NCI-H1092 treated with DMSO at 0.1 percent for 48 hours (cell line): ENCODE results near the gene PTPA.

Experiments used
- DNase-seq: peaks from one replicate; lab custom pipeline; 2025; lab: John Stamatoyannopoulos, UW

The PTPA gene

DNA sequence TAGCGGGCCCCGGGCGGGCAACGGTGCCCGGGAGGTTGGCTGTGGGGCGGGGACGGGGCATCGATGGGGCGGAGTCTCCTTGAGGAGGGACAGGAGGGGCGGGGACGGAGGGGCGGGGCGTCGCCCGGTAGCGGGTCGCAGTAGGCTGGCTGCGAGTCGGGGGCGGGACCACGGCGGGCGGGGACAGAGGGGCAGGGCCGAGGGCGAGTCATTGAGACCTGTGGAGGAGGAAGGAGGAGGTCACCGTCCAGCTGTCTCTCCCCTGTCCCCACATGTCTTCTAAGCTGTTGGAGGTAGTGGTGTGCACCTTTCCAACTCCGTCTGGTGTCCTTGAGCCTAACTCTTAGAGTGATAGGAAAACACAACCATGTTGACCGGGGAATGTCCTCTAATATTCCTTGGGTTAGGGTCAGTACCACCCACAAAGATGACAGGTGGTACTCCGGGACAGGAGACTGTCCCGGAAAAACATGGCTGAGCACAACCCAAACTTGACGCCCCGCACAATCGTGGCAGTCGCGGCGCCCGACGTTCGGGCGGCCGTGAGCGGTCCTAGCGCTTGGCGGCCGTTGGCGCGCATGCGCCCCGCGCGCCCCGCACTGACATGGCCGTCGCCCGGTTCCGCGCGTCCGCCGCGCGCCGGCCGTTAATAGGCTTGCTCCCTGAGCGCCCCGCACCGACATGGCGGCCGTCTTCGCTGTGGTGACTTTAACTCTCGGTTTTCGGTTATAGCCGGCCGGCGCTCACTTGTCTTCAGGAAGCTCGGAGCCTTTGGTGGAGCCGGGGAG is at the start of gene PTPA, which contains the start of gene CRAT:
Gene PTPA (plus strand): TSS at position 676 of the 788 bp plus-strand sequence. CDS start 186 bp downstream, outside the sequence.
Gene CRAT (minus strand): TSS at position 54 of the 788 bp plus-strand sequence. CDS start 284 bp downstream, outside the sequence.
- DNase-seq = peak; percentile 87

DNA sequence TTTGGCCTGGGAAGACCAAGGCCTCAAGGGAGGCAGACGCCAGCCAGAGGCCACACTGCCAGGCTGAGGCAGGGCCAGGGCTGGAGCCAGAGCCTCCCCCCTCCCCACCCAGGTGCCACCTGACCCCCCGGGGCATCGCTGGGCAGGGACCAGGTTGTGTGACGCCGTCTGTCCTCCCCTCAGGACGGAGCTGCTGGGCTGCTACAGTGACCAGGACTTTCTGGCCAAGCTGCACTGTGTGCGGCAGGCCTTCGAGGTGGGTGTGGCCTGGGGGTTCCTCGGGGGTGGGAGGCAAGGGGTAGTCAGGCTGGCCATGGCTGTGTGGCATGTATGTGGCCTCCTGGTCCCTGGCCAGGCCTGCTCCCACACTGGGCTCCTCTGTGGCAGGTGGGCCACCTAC is 48.2 kb upstream of the PTPA start:
- no peak for DNase-seq

DNA sequence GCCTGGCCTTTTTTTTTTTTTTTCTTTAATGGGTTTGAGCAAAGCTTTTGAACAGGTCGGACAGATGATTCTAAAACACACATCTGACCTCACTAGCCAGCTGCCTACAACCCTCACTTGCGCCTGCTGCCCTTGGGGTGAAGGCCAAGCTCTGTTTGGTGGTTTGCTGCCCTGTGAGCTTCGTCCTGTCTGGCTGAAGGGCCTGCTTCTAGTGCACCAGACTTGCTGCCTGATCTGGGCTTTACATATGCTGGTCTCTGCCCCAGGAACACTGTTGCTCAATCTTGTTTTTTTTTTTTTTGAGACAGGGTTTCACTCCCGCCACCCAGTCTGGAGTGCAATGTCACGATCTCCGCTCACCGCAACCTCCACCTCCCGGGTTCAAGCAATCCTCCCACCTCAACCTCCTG is 46.7 kb upstream of the PTPA start:
- no peak for DNase-seq

DNA sequence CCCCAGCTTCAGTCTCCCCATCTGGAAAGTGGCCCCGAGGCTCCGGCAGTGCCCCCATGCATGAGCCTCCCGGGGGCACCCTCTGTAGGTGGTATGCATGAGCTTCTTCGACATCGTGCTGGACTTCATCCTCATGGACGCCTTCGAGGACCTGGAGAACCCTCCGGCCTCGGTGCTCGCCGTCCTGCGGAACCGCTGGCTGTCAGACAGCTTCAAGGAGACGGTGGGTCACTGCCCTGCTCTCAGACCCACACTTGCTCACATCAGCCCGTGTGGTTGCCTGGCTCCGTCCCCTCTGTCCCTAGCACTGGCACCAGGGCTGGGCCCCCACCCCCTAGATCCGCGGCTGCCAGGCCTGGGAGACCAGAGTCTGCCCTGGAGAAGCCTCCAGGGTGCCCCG is 43.1 kb upstream of the PTPA start:
- no peak for DNase-seq

DNA sequence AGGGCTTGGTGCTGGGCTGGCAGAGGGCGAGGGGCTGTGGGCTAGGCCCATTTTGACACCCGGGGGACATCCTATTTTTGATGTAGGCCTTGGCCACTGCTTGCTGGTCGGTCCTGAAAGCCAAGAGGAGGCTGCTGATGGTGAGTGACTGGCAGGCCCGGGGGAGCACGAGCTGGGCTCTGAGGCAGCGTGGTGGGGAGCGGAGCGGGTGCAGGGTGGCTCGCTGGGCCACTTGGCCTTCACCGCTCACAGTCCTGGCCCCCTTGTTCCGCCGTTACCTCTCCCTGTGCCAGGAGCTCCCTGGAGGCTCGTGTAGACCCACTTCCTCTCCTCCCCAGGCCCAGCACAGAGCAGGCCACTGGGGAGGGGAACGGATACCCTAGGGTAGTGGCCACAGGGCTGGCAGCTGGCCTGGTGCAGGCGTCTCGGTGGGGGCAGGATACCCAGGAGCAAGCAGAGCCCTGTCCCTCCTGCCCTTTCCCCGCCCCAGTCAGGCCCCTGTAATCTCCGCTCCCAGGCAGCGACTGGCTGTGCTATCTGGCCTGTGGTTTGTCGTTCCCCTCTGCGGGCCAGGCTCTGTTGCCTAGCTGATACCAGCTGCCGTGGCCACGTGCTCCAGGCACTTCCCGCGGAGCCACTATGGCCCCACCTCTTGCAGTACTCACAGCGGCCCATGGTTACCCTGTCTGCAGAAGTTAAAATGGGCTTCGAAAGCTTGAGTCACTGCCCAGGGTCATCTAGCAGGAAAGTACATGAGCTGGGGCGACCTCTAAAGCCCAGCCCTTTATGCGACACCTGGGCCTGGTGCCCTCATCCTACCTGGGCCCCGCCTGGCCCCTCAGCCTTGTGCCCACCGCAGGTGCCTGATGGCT is 42.0 kb upstream of the PTPA start:
- no peak for DNase-seq

DNA sequence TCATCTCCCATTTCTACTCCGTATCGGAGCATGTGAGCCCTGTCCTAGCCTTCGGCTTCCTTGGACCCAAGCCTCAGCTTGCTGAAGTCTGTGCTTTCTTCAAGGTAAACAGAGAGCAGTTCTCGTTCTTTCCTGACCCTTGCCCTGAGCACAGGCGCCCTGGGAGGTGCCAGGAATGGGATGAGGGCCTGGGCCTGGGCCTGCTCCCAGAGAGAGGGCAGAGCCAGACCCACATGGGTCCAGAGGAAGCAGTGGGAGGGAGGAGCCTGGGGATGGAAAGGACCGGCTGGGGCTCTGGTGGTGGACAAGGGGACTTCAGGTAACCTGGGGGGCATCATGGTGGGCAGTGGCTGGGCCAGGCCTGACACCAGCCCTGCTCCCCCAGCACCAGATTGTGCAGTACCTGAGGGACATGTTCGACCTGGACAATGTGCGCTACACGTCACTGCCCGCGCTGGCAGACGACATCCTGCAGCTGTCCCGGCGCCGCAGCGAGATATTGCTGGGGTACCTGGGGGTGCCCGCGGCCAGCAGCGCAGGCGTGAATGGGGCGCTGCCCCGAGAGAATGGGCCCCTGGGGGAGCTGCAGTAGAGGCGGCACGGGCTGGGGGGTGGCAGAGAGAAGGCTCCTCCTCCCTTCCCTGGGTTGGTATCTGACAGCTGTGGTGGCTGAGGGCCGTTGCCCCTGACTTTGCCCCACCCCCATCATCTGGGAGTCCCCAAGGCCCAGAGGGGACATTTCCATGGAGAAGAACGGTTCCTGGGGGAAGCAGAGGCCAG is 41.2 kb upstream of the PTPA start:
- no peak for DNase-seq

DNA sequence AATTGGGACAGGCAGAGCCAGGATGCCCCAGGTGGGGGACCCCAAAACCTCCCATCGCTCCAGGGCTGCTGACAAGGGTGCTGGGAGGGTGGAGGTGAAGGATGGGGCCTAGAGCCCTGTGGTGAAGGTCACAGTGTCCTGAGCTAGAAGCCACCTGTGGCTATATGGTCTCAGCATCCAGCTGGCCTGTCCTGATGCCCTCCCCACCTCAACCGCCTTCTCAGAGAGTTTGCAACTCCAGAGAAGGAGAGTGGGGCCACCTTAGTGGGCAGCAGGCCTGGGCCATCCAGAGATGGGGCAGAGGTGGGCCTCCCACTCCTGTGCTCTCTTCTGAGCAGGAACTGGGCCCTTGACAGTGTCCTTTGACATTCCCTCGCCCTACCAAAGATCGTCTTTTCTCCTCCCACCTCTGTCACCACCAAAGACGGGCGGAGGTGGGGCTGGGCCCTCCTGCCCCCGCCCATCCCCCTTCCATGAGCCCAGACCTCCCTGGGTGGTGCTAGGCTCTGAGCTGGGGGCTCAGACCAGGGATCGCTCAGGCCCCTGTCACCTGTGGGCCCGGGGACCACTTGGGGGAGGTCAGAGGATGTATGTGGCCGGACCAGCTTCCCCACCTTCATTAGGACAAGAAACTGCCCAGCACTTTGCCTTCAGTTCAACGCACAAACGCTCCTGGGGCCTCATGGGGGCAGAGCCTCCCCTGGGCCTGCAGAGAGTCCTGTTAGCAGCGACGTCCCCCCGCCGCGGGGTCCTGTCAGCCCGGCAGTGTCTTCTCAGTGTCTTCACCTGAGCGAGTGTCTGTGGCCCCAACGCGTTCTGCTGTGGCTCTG is 40.3 kb upstream of the PTPA start:
- no peak for DNase-seq

DNA sequence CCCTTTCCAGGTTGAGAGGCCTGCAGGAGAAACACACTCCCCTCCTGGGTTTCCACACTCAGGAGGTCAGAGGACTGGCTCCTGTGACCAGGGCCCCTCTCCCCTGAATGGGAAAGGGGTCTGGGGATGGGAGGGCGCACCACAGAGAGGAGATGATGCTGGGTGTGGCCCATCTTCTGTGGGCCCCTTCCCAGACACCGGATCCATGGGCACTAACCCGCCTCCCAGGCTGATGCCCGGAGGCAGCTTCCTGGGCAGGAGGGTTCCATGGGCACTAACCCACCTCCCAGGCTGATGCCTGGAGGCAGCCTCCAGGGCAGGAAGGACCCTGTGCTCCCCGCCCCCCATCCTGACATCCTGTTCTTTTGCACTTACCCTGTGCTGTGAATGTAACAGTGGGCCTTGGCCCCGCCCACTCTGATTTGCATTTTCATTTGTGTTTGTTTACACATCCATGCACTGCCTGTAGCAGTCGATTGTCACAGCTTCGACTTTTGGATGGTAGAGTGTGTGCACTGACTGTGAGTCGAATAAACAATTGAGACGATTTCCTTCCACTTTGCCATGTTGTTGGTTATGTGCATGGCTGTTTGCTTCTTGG is 39.6 kb upstream of the PTPA start:
- DNase-seq = no peak

DNA sequence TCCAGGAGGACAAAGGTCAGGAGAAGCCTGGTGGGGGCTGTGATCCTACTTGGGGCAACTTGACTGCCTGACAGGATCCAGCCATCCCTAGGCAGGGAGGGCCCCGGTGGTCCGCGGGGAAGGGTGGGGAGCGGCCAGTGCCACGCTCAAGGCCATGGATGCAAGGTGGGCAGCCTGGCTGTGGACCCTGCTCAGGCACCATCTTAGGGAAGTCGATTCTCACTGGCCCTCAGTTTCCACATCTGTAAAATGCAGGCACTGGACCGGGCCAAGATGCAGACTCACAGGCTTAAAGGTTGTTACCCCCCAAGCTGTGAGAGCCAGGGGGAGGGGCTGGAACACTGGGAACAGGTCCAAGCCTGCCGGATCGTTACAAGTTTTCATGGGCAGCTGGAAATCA is 39.0 kb upstream of the PTPA start:
- DNase-seq = no peak

DNA sequence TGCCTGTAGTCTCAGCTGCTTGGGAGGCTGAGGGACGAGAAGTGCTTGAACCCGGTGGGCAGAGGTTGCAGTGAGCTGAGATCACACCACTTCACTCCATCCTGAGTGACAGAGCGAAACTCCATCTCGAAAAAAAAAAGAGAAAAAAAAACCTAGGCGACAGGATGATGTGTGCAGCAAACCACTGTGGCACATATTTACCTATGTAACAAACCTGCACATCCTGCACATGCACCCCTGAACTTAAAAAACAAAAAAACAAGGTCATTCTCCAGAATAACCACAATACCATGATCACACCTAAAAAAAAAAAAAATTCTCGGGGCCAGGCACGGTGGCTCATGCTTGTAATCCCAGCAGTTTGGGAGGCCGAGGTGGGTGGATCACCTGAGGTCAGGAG is 37.8 kb upstream of the PTPA start:
- no peak for DNase-seq

DNA sequence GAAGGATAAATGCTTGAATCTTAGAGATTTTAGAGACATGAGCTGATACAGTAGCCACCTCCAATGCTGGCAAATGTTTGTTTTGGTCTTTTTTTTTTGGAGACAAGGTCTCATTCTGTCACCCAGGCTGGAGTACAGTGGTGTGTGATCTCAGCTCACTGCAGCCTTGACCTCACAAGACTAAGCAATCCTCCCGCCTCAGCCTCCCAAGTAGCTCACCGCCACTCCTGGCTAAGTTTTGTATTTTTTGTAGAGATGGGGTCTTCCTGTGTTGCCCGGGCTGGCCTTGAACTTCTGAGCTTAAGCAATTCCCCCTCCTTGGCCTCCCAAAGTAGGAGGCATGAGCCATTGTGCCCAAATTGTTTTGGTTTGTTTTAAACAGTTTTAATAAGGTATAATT is 37.1 kb upstream of the PTPA start:
- DNase-seq = no peak

DNA sequence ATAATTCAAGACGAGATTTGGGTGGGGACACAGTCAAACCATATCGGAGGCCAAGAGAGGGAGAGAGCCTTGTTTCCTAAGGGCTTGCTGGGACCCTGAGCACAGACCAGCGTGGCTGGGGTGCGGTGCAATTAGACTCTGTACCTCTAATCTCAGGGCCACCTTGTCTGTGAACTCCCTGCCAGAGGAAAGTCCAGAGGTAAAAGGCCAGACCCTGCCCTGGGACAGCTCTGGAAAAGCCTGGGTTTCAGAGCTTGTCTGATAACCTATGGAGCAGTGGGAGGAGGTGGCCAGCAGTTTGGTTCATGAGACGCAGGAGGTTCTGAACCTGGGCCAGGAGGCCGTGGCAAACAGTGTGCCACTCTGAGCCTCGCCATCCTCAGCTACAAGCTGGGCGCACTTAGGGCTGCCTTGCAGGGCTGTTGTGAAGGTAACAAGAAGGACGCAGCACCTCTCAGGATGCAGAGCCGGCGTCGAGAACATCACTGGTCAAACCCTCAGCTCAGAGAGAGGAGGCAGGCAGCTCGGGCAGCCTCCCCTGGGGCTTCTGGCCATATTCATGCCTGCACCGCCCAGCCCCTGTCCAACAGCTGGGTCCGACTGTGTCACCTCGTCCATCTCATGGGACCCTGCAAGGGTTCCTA is 35.1 kb upstream of the PTPA start:
- DNase-seq = no peak

DNA sequence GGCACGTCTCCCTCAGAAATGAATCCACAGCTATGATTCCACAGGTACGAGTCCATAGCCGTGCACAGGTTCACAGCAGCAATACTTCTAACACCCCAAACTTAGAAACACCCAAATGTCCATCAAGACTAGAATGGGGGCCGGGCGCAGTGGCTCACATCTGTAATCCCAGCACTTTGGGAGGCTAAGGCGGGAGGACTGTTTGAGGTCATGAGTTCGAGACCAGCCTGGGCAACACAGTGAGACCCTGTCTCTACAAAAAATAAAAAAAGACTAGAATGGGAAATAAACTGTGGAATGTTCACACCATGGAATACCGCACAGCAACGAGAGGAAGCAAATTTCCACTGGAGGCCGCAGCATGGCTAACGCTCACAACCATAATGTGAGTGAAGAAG is 34.6 kb upstream of the PTPA start:
- DNase-seq = no peak

DNA sequence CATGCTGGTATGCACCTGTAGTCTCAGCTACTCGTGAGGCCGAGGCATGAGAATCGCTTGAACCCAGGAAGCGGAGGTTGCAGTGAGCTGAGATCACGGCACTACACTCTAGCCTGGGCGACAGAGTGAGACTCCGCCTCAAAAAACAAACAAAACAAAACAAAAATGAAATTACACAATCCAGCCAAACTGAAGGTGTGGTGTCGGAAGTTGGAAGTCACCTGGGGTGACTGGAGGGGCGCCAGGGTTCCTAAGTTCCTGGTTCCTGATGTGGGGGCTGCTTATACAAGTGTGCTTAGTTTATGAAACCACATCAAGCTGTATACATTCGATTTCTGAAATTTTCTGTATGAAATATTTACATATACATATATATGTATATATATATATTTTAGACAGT is 34.0 kb upstream of the PTPA start:
- DNase-seq = no peak

DNA sequence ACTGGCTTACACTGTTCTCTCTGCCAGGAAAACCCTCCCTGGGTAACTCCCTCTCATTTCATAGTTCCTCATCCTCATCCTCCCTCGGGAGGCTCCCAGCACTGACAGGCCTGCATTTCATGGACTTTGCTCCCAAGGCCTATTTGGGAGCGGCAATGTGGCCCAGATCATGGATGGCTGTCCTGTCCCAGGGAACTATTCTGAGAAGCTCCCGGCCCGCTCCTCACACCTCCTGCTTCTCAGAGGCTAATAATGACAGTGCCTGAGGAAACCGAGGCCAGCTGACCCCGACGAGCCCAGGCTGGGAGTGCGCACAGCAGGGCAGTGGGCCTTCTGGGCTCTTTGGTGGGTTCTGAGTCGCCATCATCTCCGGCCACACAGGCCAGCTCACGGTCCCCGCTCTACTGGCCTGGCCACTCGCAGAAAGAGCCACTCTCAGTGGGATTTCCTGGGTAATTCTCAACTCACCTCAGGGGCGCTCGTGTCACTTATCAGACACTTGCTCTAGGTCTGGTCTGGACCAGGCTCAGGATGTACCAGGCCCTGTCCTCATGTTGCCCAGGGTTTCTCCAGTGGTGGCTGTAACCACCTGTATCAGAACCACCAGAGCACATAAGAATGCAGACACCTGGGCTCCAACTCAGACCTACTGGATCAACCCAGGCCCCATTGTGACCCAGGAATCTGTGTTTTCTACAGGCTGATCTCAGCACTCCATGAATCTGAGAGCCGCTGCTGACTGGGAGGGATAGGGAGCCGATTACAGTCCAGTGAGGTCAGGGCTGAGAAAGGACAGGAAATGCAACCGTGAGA is 32.3 kb upstream of the PTPA start:
- no peak for DNase-seq

DNA sequence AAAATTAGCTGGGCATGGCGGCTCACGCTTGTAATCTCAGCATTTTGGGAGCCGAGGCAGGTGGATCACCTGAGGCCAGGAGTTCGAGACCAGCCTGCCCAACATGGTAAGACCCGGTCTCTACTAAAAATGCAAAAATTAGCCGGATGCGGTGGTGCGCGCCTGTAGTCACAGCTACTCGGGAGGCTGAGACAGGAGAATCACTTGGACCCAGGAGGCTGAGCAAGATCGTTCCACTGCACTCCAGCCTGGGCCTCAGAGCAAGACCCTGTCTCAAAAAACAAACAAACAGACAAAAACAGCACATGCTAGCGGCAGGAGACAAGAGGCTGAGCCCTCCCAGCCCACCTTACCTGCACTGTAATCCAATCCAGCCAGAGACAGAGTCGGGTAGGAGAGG is 31.4 kb upstream of the PTPA start:
- DNase-seq = no peak

DNA sequence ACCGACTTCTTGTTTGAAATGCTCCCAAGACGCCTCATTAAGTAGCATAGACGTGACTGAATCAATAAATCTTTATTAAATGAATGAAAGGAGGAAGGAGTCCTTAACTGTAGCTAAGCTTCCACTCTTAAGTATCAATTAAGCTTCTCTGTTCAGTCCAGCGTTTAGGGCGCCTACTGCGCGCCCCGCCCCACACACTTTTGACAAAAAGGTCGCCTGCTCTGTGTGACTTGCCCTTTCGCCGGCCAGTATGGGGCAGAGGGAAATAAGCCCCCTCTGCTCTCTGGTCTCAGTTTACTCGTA is 31.0 kb upstream of the PTPA start:
- no peak for DNase-seq

DNA sequence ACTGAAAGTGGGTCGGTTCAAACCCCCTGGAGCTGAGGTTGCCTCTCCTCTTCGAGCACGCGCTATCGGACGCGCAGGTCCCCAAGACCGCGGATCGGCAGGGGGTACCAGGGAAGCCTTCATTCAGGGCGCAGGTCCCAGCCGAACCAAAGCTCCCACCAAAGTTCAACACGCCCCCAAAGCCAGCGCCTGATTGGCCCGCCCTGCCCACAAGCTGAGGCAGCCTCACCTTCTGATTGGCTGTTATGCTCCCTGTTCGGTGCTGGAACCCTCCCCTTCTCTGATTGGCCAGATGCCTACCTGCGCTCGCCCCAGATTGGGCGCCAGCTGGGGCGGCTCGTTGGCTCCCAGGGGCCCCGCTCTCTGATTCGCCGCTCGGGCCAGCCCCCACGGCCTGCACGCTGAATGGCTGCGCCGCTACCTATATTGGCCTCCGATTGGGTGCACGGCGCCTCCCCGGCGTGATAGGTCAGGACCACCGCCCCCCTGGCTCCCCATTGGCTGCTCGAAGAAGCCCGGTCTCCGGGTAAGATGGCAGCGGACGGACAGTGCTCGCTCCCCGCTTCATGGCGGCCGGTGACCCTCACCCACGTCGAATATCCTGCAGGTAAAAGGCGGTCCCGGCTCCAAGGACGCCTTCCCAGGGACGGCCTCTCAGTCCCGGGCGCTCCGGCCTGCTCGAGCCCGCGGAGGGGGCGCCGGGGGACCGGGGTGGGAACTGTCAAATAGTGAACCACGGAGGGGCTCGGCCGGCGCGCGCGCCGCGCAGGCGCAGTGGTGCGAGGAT is 30.4 kb upstream of the PTPA start, which contains the start of gene DOLPP1:
Gene DOLPP1 (plus strand): TSS at position 511 of the 787 bp plus-strand sequence. CDS start 21 bp downstream, at position 532.
- peak; percentile 99 for DNase-seq

DNA sequence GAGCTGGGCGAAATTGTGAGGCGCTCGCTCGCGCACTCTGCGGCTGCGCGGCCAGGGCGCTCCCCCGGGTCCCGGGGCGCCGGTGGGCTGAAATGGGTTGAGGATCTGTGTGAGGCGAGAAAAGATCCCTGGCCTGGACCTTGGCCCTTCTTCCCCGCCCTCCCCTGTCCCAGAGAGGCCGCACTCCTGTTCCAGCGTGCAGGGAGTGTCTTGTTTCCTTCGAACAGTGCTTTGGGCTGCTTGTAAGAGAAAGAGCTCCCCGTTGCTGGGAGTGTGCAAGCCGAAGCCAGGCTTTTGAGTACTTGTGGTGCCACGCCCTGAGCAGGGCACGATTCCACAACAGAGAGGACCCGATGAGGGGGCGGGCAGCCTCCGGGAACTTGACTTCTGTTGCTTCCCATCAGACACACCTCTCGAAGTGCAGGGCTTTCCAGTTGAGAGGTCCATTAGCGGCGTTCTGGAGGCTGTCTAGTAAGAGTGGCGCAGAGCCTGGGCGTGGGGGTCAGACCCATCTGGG is 29.8 kb upstream of the PTPA start:
- peak; percentile 42 for DNase-seq
